Activated CD4-positive, alpha-beta T cell treated with anti-CD3 and anti-CD28 coated beads for 24 hours (primary cell): ENCODE results near the gene DOCK8.
"Not testable (repeated sequence)": the region's sequence is repeated elsewhere in the genome, so short reads cannot be mapped to it uniquely, and the experiment has no call there.

ENCODE experiments used
- DNase-seq, 2 donors: peaks; one replicate each; pipeline ENCODE4 v3.0.0-alpha.2; 2020; ENCODE audit warnings: low read depth in 2 of 2

Gene DOCK8

DNA sequence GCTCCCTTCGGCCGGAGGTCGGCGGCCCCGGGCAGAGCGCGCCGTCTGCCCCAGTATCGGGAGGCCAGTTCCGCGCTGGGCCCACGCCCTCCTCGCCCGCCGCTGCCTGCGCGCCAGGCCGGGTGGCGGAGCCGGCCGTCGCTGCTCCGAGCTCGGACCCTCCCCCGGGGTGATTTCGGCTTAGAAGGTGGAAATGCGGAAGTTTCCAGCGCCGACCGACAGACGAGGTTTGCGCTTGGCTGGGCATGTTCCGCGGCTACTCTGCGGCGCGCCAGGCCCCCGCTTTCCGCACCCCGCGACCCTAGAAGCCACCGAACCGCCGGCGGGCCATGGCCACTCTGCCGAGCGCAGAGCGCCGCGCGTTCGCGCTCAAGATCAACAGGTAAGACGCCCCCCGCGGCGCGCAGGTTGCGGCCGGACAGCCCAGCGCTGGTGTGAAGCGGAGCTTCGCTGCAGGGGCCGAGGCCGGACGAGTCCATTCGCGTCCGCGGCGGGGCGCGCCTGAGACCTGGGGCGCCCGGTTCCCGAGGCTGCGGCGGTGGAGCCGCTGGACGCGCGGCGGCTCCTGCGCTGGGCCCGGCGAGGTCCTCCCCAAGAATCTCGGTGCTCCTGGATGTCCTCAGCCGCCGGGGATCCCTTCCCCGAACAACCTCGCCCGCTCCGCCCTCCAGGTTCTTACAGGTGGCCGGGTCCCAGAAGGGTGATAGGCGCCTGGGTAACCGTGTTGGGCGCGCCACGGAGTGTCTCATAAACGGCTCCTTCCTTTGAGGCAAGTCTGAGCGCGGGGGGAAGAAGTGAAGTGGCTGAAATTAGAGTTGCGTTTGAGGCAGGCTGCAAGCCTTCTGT, at the start of gene DOCK8:
Gene DOCK8, plus strand, starts transcription at position 218 of the 846 bp plus-strand sequence. Its CDS starts 112 bp downstream, at position 330.
- peak; percentile 29 to 38 for DNase-seq

- DNase-seq, result not testable (repeated sequence)
Measured at GRCh38 chr9:169757-170156, 44.9 kb upstream of the DOCK8 start.

- not testable (repeated sequence) for DNase-seq
Measured at GRCh38 chr9:178140-178825, 36.4 kb upstream of the DOCK8 start.

GRCh38 chr9:178970-179383, 35.7 kb upstream of the DOCK8 start, which contains the start of gene ZNG1A:
Gene ZNG1A, minus strand, starts transcription at chr9:179056. Its CDS starts 87 bp downstream, at chr9:178969.
- peak; percentile 59 to 60 for DNase-seq

GRCh38 chr9:199601-200000, 15.1 kb upstream of the DOCK8 start:
- DNase-seq, result not testable (repeated sequence)

GRCh38 chr9:206481-206880, 8.2 kb upstream of the DOCK8 start:
- no peak for DNase-seq

- no peak for DNase-seq
Measured at GRCh38 chr9:209143-209758, 5.4 kb upstream of the DOCK8 start.

DNA sequence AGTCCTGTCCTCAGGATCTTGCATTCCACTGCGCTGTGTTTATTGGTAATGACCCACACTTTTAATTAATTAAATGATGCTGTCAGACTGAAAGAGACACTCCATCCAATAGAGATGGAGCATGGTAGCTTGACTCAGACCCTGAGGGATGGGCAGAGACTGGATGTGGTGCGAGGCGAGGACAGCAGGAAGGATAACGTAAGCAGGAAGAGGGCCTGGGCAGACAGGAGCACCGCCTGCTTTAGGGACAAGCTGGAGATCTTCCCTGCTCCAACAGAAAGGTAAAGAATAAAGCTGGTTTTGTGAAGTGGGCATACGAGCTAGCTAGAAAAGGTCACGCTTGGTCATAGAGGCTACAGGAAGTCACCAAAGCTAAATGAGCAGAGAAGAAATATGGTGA, 3.6 kb upstream of the DOCK8 start:
- DNase-seq, result no peak

- no peak for DNase-seq
Measured at GRCh38 chr9:211557-211956, 3.1 kb upstream of the DOCK8 start.

GRCh38 chr9:212297-212696, 2.4 kb upstream of the DOCK8 start:
- no peak for DNase-seq

DNA sequence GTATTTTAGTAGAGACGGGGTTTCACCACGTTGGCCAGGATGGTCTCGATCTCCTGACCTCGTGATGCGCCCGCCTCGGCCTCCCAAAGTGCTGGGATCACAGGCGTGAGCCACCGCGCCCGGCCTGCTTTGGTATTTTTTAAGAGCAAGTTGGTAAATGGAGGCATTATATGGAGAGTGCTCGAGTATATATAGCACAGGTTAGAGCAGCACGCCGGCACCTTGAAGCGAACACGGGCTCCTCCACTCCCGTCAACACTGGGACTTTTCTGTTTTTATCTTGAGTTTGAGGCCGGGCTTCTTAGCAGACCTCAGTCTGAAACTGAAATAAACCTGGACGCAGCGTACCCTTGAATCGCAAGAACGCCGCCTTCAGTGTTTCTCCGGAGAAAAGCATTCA, 764 bp upstream of the DOCK8 start:
- DNase-seq, result not testable (repeated sequence)

DNA sequence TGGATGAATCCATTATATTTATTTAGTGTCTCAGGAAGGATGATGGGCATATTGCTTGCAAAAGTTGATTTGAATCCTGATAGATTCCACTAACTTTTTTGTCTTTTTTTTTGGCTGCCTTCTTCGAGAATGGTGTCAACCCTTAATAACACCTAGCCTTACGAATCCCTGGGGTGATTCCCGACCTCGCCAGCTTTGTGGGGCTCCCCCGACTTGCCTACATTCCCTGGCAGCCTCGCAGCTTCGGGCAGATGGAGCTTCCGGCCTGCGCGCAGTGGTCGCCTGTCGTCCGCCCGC, 366 bp upstream of the DOCK8 start:
- DNase-seq, result no peak

DNA sequence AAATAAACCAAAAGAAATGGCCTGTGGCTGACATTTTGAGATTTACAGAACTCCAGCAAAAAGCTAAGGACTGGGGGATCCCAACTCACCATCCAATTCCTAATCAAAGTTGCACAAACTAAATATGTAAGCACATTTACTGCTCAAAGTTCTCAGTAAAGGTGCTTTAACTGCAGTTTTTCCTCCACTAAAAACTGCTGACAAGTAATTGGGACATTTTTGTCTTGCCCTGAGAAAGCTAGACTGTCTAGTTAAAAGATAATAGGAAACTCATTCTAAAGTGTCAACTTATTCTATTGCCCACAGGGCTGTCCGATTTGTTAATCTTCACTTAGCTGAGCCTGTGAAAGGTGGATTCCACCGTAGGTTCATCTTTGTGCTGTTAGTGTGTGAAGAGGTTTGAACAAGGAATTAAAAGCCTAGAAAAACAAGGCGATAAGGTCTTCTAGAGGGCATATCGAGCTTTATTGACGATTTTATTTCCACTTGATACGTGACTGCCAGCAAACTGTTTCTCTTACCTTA, 1.0 kb downstream of the DOCK8 start:
- no peak for DNase-seq

DNA sequence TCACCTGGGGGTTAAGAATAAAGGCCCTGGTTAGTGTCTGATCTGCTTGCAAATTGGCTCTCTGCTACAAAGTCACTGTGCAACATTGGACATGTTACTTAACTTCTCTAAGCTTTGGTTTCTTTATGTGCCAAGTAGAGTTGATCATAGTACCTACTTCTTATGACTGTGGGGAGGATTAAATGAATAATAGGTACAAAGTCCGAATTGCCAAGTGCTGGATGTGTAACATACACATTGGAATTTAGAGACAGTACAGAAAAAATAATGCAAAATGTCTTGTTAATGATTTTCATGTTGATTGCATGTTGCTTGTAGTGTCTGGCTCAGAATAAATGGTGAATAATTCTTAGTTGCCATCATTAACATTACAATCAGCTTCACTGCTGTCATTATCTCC, 2.2 kb downstream of the DOCK8 start:
- DNase-seq, result no peak

DNA sequence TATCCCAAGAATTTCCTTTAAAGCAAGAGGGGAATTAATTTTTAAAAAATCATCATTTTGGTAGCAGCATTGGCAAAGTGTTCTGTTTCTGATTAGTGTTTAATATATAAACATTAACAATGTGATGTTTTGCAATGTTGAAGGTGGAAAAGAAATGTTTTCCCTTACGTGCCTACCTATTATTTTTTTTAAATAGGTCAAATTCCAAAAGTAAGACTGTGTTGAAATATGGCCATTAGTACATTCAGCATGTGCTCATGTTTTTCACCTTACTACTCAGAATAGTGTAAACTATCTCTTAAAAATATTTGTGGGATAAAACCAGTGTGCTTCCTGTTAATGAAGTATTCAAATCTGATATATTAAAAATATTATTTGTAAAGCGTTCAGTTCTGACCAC, 3.3 kb downstream of the DOCK8 start:
- no peak for DNase-seq

- DNase-seq, result not testable (repeated sequence)
Measured at GRCh38 chr9:219036-219435, 4.4 kb downstream of the DOCK8 start.

GRCh38 chr9:219670-220365, 5.2 kb downstream of the DOCK8 start:
- no peak for DNase-seq

DNA sequence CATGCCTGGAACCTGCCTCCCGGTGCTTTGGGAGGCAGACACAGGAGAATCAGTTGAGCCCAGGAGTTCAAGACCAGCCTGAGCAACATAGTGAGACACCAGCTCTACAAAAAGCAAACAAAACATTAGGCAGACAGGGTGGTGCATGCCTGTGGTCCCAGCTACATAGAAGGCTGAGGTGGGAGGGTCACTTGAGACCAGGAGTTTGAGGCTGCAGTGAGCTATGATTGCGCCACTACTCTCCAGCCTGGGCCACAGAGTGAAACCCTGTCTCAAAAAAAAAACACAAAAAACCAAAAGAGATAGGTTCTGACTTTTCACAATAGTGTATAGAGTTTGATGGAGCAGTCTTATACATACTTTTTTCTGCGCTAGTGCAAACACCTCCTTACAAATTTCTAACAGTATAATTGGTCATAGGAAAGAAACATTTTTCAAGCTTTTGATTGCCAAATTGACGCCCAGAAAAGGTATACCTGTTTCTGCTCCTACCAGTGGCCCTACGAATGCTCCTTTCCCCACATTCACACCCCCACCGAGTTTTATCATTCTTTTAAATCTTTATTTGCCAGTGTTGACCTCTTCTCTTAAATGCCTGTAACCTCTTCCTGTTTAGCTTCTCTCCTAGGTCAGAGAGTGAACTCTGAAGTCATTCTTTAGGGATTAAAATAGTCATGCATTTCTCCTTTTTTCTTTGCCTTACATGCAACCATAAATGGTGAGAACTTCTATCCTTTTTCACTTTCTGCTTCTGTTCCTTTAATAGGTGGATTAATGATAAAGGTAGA, 7.5 kb downstream of the DOCK8 start:
- DNase-seq, result no peak

DNA sequence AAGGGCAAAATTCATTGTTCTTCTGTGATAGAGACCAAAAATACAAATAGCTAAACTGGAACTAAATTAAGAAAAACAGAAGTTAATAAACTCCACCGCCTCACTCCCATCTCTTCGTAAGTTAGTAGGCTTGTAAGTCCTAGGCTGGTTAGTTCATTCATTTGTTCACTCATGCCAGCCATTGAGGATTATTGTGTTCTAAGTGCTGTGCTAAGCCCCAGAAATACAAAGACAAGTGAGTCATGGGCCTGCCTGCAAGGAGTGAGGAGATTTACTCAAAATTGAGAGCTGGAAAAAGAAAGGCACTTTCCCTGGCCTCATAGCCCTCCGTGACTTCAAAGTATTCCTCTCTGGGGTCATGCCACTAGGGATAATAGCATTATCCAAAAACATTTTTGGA, 8.5 kb downstream of the DOCK8 start:
- no peak for DNase-seq

- no peak for DNase-seq
Measured at GRCh38 chr9:224026-224425, 9.4 kb downstream of the DOCK8 start.
